Measurements from ENCODE around the gene PATJ. TPM values are rescaled to one million over a fixed set of nuclear protein-coding genes. Genes with fewer than 3 reads are reported as not detected.

The PATJ gene
- total and polyA plus RNA-seq, 5 experiments from 2014 or later, result 13.4 to 33.8 (median 17.5) TPM

- Mint-ChIP-seq H3K4me1 (peaks cover 0 to 8% (median 6%) of the 10 kb centered on the region in 4 donors), H3K36me3 (peaks cover 0 to 39% (median 28%) of the 10 kb centered on the region in 3 donors), H3K4me3 (no peak overlapping the region), H3K9me3 (peaks cover 0 to 6% (median 0%) of the 10 kb centered on the region in 9 donors), H3K27ac (no peak overlapping the region), H3K27me3 (no peaks in the 10 kb centered on the region)
- DNase-seq (no peak), ATAC-seq (no peak)
- POLR2A ChIA-PET, result no interaction called here
Observed at GRCh38 chr1:61973100-61973837, 231.0 kb downstream of the PATJ start.

DNA sequence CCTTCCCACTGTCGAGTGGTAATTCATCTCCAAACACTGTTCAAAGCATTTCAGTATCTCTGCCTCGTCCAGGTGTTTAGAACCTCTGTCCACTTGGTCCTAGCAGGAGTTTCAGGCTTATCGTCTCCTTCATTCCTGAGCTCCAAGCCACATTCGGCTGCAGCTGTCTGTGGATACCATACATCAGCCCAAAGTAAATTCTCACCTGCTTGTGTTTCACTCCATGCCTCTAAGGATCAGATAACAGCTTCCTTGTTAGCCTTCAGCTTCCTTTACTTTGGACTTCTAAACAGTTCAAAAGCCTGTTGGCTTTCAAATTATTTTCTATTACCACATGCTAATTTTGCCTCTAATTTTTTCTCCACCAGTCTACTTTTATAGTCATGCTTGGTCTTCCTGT lies 233.4 kb downstream of the PATJ start:
- Mint-ChIP-seq H3K4me3 (no peak overlapping the region), H3K36me3 (peaks cover 0 to 29% (median 14%) of the 10 kb centered on the region in 3 donors), H3K9me3 (no peaks in the 10 kb centered on the region), H3K27ac (peak overlapping the region in 1 of 10 donors; percentile 33), H3K4me1 (peaks cover 0 to 8% (median 6%) of the 10 kb centered on the region in 4 donors), H3K27me3 (no peaks in the 10 kb centered on the region)
- no peak for ATAC-seq
- no peak for DNase-seq
- POLR2A ChIA-PET, result no interaction called here

DNA sequence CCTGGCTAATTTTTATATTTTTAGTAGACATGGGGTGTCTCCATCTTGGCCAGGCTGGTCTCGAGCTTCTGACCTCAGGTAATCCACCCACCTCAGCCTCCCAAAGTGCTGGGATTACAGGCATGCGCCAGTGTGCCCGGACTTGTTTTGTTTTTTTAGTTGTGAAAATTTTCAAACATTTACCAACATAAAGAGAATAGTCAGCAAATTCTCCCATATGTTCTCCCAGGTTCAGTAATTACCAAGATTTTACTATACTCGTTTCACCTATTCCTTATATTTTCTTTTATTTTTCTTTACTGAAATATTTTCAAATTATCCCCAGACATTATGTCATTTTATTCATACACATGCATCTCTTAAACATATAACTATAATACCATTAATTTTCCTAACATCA lies 234.3 kb downstream of the PATJ start:
- no peaks in the 10 kb centered on the region for H3K27me3 Mint-ChIP-seq
- H3K9me3 Mint-ChIP-seq, result no peaks in the 10 kb centered on the region
- H3K4me3 Mint-ChIP-seq, result no peak overlapping the region
- H3K36me3 Mint-ChIP-seq, result peaks cover 0 to 26% (median 16%) of the 10 kb centered on the region in 3 donors
- peaks cover 0 to 8% (median 6%) of the 10 kb centered on the region in 4 donors for H3K4me1 Mint-ChIP-seq
- POLR2A ChIA-PET, result no interaction called here
- DNase-seq (no peak), ATAC-seq (no peak)
- no peak overlapping the region for H3K27ac Mint-ChIP-seq

GRCh38 chr1:61978796-61979195 lies 236.5 kb downstream of the PATJ start:
- no peak overlapping the region for H3K4me3 Mint-ChIP-seq
- POLR2A ChIA-PET, result no interaction called here
- peaks cover 0 to 8% (median 6%) of the 10 kb centered on the region in 4 donors for H3K4me1 Mint-ChIP-seq

DNA sequence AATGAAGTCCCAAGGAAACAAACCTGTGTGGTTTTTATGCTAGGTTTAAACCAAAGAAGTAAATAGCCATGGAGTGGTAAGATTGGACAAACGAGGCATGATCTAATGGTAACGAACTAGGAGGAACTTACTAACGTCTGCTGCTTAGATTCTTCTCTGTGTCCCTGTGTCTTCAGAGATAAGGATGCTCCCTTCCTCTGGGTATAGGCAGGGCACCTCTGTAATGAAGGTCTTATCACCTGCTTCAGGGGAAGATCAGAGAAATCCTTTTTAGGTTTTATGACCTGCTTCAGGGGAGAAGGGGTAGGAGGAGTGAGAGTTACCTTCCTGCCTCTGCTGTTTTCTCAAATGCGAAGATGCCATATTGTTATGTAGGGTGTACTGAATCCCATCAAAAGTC lies 237.4 kb downstream of the PATJ start:
- H3K27me3 Mint-ChIP-seq, result no peaks in the 10 kb centered on the region
- POLR2A ChIA-PET, result interaction anchor here (0.5 kb wide), 1 partner anchor 1405 kb away, joined by 3 read pairs; no protein-coding TSS in a partner anchor

More at GRCh38 chr1:61978796-61979195, 236.5 kb downstream of the PATJ start:
- H3K9me3 Mint-ChIP-seq, result no peaks in the 10 kb centered on the region
- ATAC-seq (no peak), DNase-seq (no peak)
- H3K36me3 Mint-ChIP-seq, result peaks cover 0 to 24% (median 16%) of the 10 kb centered on the region in 3 donors
- peak overlapping the region in 1 of 10 donors; percentile 43 for H3K27ac Mint-ChIP-seq
- H3K27me3 Mint-ChIP-seq, result no peaks in the 10 kb centered on the region

DNA sequence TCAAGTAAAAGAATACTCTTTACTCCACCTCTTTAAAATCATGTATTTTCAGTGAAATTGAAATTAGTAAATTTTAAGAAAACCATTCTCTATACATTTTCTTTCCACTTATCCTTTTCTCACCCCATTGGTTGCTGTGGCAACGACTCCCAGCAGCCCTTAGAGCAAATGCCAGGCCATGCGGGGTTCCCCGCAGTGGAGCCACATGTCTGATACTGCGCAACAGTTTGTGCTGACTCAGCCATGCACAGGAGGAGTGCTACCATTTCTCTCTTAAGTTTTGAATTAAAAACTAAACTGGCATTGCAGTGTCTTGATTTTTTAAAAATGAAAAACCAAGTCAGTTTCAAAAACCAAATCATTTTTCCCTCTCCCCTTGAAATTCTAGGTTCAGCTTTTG lies 238.3 kb downstream of the PATJ start:
- H3K4me3 Mint-ChIP-seq, result no peak overlapping the region
- no peak overlapping the region for H3K27ac Mint-ChIP-seq
- peaks cover 0 to 7% (median 5%) of the 10 kb centered on the region in 4 donors for H3K4me1 Mint-ChIP-seq
- POLR2A ChIA-PET, result no interaction called here
- ATAC-seq (no peak), DNase-seq (no peak)
- H3K9me3 Mint-ChIP-seq, result no peaks in the 10 kb centered on the region
- peaks cover 0 to 16% (median 9%) of the 10 kb centered on the region in 3 donors for H3K36me3 Mint-ChIP-seq
- H3K27me3 Mint-ChIP-seq, result no peaks in the 10 kb centered on the region

More for the DNA sequence above, 237.4 kb downstream of the PATJ start:
- no peak for DNase-seq
- peaks cover 0 to 23% (median 15%) of the 10 kb centered on the region in 3 donors for H3K36me3 Mint-ChIP-seq
- H3K4me3 Mint-ChIP-seq, result no peak overlapping the region
- no peaks in the 10 kb centered on the region for H3K9me3 Mint-ChIP-seq
- no peak for ATAC-seq
- H3K4me1 Mint-ChIP-seq, result peaks cover 0 to 8% (median 6%) of the 10 kb centered on the region in 4 donors
- peak overlapping the region in 1 of 10 donors; percentile 53 for H3K27ac Mint-ChIP-seq

DNA sequence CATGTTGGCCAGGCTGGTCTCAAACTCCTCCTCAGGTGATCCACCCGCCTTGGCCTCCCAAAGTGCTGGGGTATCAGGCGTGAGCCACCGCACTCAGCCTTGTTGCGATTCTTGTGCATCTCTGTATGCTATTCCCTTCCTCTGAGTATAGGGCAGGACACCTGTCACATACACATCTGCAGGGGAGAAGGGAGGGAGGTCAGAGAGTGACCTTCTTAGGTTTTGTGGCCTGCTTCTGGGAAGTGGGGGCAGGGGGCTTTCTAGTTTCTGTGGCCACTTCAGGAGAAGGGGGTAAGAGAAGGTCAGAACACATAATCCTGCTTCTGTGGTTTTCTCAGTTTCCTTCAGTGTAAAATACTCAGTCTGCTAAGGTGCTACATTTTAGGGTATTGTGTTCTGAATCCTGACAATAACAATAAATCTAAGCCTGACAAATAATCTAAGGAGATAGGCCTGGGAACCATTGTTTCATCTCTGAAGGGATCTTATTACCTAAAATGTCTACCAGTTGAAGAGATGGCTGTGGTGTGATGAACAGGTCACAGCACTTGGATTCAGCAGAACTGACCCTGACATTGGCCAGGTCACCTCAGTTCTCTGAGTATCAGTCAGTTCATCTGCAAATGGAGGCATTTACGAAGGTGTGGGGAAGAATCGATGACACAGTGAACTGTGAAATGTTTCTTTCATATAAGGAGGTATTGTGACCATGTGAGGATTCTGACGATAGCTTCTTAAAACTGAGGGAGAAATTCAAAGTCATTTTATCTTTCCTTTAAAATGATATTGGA lies 239.8 kb downstream of the PATJ start:
- H3K36me3 Mint-ChIP-seq, result peaks cover 0 to 8% (median 3%) of the 10 kb centered on the region in 3 donors
- POLR2A ChIA-PET, result no interaction called here

GRCh38 chr1:61983236-61983635 lies 241.0 kb downstream of the PATJ start:
- no peak for ATAC-seq
- Mint-ChIP-seq H3K4me1 (peaks cover 0 to 2% (median 0%) of the 10 kb centered on the region in 4 donors), H3K27me3 (no peaks in the 10 kb centered on the region), H3K9me3 (no peaks in the 10 kb centered on the region), H3K27ac (no peak overlapping the region), H3K4me3 (no peak overlapping the region), H3K36me3 (peaks cover 0 to 9% (median 7%) of the 10 kb centered on the region in 3 donors)
- POLR2A ChIA-PET, result no interaction called here
- no peak for DNase-seq

More for the DNA sequence above, 239.8 kb downstream of the PATJ start:
- ATAC-seq (no peak), DNase-seq (no peak)
- Mint-ChIP-seq H3K4me3 (no peak overlapping the region), H3K27ac (no peak overlapping the region), H3K4me1 (peaks cover 0 to 3% (median under 1%) of the 10 kb centered on the region in 4 donors), H3K9me3 (no peaks in the 10 kb centered on the region), H3K27me3 (no peaks in the 10 kb centered on the region)

GRCh38 chr1:61992257-61992656 lies 250.0 kb downstream of the PATJ start:
- no peak overlapping the region for H3K27ac Mint-ChIP-seq
- peaks cover 5 to 64% (median 49%) of the 10 kb centered on the region in 3 donors for H3K36me3 Mint-ChIP-seq
- no peaks in the 10 kb centered on the region for H3K27me3 Mint-ChIP-seq
- H3K4me3 Mint-ChIP-seq, result no peak overlapping the region
- ATAC-seq (no peak), DNase-seq (no peak)
- POLR2A ChIA-PET, result no interaction called here
- peaks cover 0 to 4% (median 0%) of the 10 kb centered on the region in 4 donors for H3K4me1 Mint-ChIP-seq
- H3K9me3 Mint-ChIP-seq, result no peaks in the 10 kb centered on the region

DNA sequence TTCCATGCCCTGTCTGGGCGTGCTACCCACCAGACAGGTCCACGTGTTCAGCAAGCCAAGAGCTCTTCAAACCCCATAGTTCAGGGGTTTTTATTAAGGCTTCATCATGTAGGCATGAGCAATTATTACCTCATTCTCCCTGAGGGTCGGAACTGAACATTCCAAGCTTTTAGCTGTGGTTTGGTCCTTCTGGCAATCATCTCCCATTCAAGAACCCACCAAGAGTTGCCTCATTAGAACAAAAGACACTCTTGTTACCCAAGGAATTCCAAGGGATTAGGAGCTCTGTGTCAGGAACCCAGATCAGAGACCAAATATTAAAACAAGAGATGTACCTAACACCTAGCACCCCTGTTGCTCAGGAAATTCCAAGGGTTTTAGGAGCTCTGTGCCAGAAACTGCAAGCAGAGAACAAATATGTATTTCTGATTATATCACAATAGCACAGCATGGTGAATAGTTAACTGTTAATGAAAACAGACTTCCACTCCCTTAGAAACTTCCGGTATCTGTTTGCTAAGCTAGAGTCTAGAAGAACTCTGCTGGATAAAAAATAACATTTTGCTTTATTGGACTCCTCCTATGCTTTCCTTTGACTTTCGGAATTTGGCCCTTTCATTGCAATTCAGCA lies 251.2 kb downstream of the PATJ start:
- peaks cover 0 to 2% (median 0%) of the 10 kb centered on the region in 4 donors for H3K4me1 Mint-ChIP-seq
- POLR2A ChIA-PET, result no interaction called here
- peaks cover 5 to 59% (median 52%) of the 10 kb centered on the region in 3 donors for H3K36me3 Mint-ChIP-seq

DNA sequence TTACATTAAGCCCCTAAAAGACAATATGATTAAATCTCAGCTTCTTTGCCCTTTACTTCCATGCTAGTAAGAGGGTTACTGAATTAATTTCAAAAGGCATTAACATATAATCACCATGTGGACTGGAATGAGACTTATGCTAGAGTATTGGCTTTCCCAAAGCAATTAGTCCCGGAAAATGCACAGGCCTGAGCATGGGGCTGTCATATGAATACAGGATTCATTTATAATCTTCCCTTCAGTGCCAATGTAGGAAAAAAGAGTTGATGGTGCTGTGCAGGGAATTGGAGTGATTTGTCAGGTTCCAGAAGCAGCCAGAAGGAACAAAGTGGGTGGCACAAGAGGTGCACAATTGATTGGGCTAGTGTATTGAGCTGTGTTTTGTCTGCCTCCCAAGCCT lies 253.4 kb downstream of the PATJ start:
- H3K4me3 Mint-ChIP-seq, result no peak overlapping the region
- no peak overlapping the region for H3K27ac Mint-ChIP-seq
- peaks cover 0 to 4% (median 0%) of the 10 kb centered on the region in 9 donors for H3K9me3 Mint-ChIP-seq
- peaks cover 0 to 2% (median 0%) of the 10 kb centered on the region in 4 donors for H3K4me1 Mint-ChIP-seq
- ATAC-seq, result no peak
- POLR2A ChIA-PET, result no interaction called here
- peaks cover 5 to 62% (median 55%) of the 10 kb centered on the region in 3 donors for H3K36me3 Mint-ChIP-seq
- H3K27me3 Mint-ChIP-seq, result no peaks in the 10 kb centered on the region
- DNase-seq, result no peak

More for the DNA sequence above, 251.2 kb downstream of the PATJ start:
- DNase-seq (no peak), ATAC-seq (no peak)
- Mint-ChIP-seq H3K9me3 (no peaks in the 10 kb centered on the region), H3K27me3 (no peaks in the 10 kb centered on the region), H3K4me3 (no peak overlapping the region), H3K27ac (peak overlapping the region in 1 of 10 donors; percentile 24)

DNA sequence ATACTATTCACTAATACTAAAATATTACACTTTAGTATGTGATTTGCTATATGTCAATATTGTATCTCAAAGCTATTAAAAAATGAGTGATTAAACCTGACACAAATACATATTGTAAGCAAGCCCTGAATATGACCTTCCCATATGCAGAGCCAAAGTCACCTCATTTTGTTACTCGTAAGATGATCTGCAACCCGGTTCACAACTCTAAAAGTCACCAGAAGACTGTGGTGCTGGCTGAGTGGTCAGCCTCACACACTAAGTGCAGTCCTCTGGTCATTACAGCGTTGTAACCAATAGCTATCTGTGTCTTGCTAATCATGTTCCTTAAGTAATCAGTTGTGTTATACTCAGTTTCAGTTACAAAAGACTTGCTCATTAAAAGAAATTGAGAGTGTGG lies 254.8 kb downstream of the PATJ start:
- ATAC-seq (no peak), DNase-seq (no peak)
- Mint-ChIP-seq H3K36me3 (peaks cover 5 to 52% (median 45%) of the 10 kb centered on the region in 3 donors), H3K27ac (no peak overlapping the region), H3K4me3 (no peak overlapping the region), H3K27me3 (no peaks in the 10 kb centered on the region), H3K4me1 (peaks cover 0 to 2% (median 0%) of the 10 kb centered on the region in 4 donors), H3K9me3 (peaks cover 0 to 4% (median 0%) of the 10 kb centered on the region in 9 donors)
- POLR2A ChIA-PET, result no interaction called here
